Measurements from ENCODE around the gene SLC16A3. TPM values are rescaled to one million over a fixed set of nuclear protein-coding genes. Genes with fewer than 3 reads are reported as not detected.

SLC16A3 gene
- total and polyA plus RNA-seq, 9 of the 15 experiments (the other 6 are each of a cell fraction or from before 2014, with no cell fraction given), result 0.11 to 5.4 (median 1.2) TPM; not detected in 2

DNA sequence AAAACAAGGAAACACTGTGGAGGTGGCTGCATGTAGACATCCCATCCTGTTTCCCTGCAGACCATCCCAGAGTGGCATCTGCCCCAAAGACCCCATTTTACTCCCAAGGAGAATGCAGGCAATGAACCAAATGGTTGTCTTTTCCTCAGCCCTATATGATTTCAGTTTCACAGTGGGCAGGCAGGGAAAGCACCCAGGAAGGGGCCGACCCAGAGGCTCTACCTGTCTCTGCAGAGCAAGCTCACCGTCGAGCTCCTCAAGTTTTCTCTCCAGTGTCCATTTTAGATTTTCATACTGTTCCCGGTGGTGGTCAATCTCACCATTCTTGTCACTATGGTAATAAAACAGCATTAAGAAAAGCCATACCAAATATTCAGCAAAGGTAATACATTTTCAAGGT lies 30.8 kb upstream of the SLC16A3 start (continued):
- TF ChIP-seq, protein P1, sequence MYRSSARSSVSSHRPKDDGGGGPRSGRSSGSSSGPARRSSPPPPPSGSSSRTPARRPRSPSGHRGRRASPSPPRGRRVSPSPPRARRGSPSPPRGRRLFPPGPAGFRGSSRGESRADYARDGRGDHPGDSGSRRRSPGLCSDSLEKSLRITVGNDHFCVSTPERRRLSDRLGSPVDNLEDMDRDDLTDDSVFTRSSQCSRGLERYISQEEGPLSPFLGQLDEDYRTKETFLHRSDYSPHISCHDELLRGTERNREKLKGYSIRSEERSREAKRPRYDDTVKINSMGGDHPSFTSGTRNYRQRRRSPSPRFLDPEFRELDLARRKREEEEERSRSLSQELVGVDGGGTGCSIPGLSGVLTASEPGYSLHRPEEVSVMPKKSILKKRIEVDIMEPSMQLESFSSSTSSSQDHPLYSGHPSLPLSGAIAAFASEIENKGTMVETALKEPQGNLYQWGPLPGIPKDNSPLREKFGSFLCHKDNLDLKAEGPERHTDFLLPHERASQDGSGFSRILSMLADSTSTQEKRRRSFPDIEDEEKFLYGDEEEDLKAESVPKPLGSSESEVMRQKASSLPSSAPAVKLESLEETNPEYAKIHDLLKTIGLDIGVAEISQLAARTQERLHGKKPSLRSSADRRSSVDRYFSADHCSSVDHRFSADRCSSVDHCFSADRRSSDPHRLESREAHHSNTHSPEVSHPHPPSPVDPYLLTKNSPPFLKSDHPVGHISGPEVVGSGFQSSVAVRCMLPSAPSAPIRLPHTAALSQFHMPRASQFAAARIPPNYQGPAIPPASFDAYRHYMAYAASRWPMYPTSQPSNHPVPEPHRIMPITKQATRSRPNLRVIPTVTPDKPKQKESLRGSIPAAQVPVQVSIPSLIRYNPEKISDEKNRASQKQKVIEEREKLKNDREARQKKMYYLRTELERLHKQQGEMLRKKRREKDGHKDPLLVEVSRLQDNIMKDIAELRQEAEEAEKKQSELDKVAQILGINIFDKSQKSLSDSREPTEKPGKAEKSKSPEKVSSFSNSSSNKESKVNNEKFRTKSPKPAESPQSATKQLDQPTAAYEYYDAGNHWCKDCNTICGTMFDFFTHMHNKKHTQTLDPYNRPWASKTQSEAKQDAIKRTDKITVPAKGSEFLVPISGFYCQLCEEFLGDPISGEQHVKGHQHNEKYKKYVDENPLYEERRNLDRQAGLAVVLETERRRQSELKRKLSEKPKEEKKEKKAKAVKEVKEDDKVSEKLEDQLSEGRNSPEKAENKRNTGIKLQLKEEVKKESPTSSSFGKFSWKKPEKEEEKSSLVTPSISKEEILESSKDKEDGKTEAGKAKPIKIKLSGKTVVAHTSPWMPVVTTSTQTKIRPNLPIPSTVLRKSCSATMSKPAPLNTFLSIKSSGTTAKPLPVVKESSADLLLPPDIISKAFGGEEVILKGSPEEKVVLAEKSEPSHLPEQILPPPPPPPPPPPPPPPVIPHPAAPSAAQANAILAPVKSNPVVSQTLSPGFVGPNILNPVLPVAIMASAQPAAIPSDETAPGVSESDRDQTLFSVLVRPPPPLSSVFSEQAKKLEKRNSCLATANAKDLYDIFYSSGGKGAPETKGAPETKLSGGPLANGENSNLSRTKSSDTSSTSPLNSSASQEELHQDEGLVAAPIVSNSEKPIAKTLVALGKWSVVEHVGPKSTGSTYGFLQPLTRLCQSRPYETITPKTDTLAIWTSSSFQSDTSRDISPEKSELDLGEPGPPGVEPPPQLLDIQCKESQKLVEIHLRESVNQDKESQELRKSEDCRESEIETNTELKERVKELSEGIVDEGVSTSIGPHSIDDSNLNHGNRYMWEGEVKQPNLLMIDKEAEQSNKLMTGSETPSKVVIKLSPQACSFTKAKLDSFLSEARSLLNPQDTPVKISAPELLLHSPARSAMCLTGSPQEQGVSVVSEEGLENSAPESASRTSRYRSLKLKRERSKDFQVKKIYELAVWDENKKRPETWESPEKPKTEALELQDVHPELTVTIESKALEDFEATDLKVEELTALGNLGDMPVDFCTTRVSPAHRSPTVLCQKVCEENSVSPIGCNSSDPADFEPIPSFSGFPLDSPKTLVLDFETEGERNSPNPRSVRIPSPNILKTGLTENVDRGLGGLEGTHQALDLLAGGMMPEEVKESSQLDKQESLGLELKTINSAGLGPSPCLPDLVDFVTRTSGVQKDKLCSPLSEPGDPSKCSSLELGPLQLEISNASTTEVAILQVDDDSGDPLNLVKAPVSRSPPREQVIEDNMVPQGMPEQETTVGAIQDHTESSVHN (IDR thresholded peaks at IDR 0.05; ENCODE audit: borderline replicate concordance in 1 of 2, low read depth in 1 of 2), result no peak
- TF ChIP-seq ZNF551 (CRISPR knock-in tag; IDR thresholded peaks at IDR 0.05), result no peak
